CD4-positive, alpha-beta T cell (primary cell): Measurements from ENCODE around the gene ZNF185. TPM values are rescaled to one million over a fixed set of nuclear protein-coding genes. Genes with fewer than 3 reads are reported as not detected.

Source experiments
- ATAC-seq: fragments of 200-7000 bp; cut with Tn5 transposase; one replicate; pipeline ENCODE4 v1.10.0; 2022; ENCODE audit warnings: mild to moderate bottlenecking; ENCODE audit not compliant: poor library complexity
- CTCF ChIA-PET: fragments of 350-600 bp; sonication (Branson Sonifier 250); formaldehyde crosslinking; loops from one replicate; lab custom pipeline; 2021; ENCODE audit warnings: antibody characterized with exemption, inconsistent platforms; lab: Charles Lee
- POLR2A ChIA-PET: fragments of 350-600 bp; sonication (Branson Sonifier 250); formaldehyde crosslinking; loops from one replicate; lab custom pipeline; 2021; ENCODE audit warnings: antibody characterized with exemption, inconsistent platforms; lab: Charles Lee
- DNase-seq, 14 experiments: peaks; one replicate each; pipeline ENCODE4 v3.0.0-alpha.2; 2013 to 2020; ENCODE audit warnings: mixed read lengths in 2 of 14
- H3K27ac ChIP-seq, 2 donors: one replicate each; pipeline versions ENCODE4 v1.5.1 to v1.7.0; 2013; ENCODE audit warnings: low read length in 2 of 2, low read depth in 1 of 2, mild to moderate bottlenecking in 1 of 2
- H3K27me3 ChIP-seq, 2 experiments: 1 replicate in 1 of 2; 2 replicates in 1 of 2; pipeline versions ENCODE4 v1.6.1 to v1.7.0; 2013; ENCODE audit warnings: low read length in 2 of 2, control low read depth in 1 of 2, mild to moderate bottlenecking in 1 of 2, moderate library complexity in 1 of 2; ENCODE audit not compliant: insufficient read depth in 2 of 2, control insufficient read depth in 1 of 2
- H3K36me3 ChIP-seq: one replicate; pipeline ENCODE4 v1.6.1; 2013; ENCODE audit warnings: low read length, control low read depth; ENCODE audit not compliant: insufficient read depth
- H3K4me1 ChIP-seq: one replicate; pipeline ENCODE4 v1.6.1; 2013; ENCODE audit warnings: low read length, control low read depth; ENCODE audit not compliant: insufficient read depth
- H3K4me3 ChIP-seq: one replicate; pipeline ENCODE4 v1.5.1; 2013; ENCODE audit warnings: mild to moderate bottlenecking, low read length, moderate library complexity
- H3K9me3 ChIP-seq, 2 experiments: 1 replicate in 1 of 2; 2 replicates in 1 of 2; pipeline versions ENCODE4 v1.6.1 to v1.7.0; 2013; ENCODE audit warnings: low read length in 2 of 2, mild to moderate bottlenecking in 2 of 2, control low read depth in 1 of 2, moderate library complexity in 1 of 2; ENCODE audit not compliant: control insufficient read depth in 1 of 2, insufficient read depth in 1 of 2
- H3K27ac Mint-ChIP-seq: one replicate; pipeline ENCODE4 v1.8.0; 2020; ENCODE audit warnings: mixed read lengths
- H3K27me3 Mint-ChIP-seq: one replicate; pipeline ENCODE4 v1.8.0; 2021; ENCODE audit warnings: mixed read lengths
- H3K36me3 Mint-ChIP-seq: one replicate; pipeline ENCODE4 v1.8.0; 2021; ENCODE audit warnings: low read depth, mixed read lengths
- H3K4me1 Mint-ChIP-seq: one replicate; pipeline ENCODE4 v1.8.0; 2021; ENCODE audit warnings: low read depth, mixed read lengths
- H3K4me3 Mint-ChIP-seq: one replicate; pipeline ENCODE4 v1.8.0; 2020; ENCODE audit warnings: mild to moderate bottlenecking, mixed read lengths
- H3K9me3 Mint-ChIP-seq: one replicate; pipeline ENCODE4 v1.8.0; 2020; ENCODE audit warnings: mixed read lengths
- CTCF ChIP-seq: fragments of 200-600 bp; IDR thresholded peaks from one replicate; pipeline ENCODE4 v1.8.0; 2022; ENCODE audit warnings: antibody characterized with exemption, mild to moderate bottlenecking
- intact Hi-C, 2 experiments: fragments of 100-400 bp; cut with DNase I in 1 of 2; cut with micrococcal nuclease in 1 of 2; formaldehyde crosslinking; loops; one replicate each; pipeline versions ENCODE4 v1.15.1 to v1.9.0; 2023 to 2025; cut with DNase I, micrococcal nuclease
- total RNA-seq, 174 experiments: library from RNA in 2 of 174; stranded (reverse) in 2 of 174; gene quantifications; one replicate each; pipeline ENCODE4 v1.2.3 and lab custom pipeline; 2021 to 2026

ZNF185 gene
- total RNA-seq, 2 experiments from 2014 or later = 1.4 to 1.5 TPM

DNA sequence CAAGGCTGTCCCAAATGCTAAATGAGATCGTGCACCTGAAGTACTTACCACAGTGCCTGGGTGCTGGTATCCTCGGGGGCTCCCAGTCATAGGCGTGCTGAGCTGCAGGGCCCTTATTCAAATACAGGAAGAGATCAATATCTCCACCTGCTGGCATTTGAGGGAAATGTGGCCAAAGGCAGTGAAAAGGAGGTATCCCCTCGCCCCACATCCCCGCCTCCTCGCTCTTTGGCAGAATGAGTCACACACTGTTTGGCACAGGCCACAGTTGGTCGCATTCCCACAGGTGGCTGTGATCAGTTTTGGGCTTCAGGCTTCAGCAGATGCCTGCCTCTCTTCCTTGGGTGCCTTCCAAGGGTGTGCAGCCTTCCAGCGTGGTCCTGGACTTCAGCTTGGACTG lies 28.4 kb downstream of the ZNF185 start:
- Histone ChIP-seq H3K4me3 (no peak overlapping the region), H3K36me3 (no peaks in the 10 kb centered on the region), H3K27me3 (no peaks in the 10 kb centered on the region), H3K9me3 (no peaks in the 10 kb centered on the region), H3K27ac (no peak overlapping the region), H3K4me1 (peaks cover 7% of the 10 kb centered on the region)
- Mint-ChIP-seq H3K27ac (no peak overlapping the region), H3K4me1 (peaks cover 6% of the 10 kb centered on the region), H3K4me3 (no peak overlapping the region), H3K27me3 (no peaks in the 10 kb centered on the region), H3K9me3 (no peaks in the 10 kb centered on the region), H3K36me3 (no peaks in the 10 kb centered on the region)
- ATAC-seq = peak; percentile 73
- ChIA-PET CTCF (interaction anchor here (0.9 kb wide), 1 partner anchor 15 kb away, joined by 4 read pairs; no protein-coding TSS in a partner anchor), POLR2A (no interaction called here)
- intact Hi-C loops = loop anchor here in 1 of 2 experiments (5.0 kb wide), 1 partner anchor 1774 kb away; no protein-coding TSS in a partner anchor
- DNase-seq = peak; percentile 8 to 67 (median 32)
- TF ChIP-seq CTCF = no peak

DNA sequence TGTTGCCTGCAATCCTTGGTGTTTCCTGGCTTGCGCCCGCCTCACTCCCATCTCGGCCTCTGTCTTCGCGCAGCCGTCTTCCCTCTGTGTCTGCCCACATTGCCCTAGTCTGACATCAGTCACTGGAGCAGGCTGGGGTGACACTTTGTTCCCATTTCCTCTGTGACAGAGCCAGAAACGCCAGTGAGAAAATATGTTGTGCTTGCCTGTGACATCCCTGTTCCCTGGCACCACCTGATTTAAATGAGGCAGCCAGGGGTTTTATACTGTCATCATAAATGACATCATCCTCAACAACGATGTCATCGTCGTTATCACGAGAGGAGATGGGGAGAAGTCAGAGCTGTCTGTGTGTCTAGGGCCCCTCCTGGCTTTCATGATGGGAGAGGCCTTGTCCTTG lies 29.1 kb downstream of the ZNF185 start:
- DNase-seq (no peak), ATAC-seq (no peak)
- Mint-ChIP-seq H3K9me3 (no peaks in the 10 kb centered on the region), H3K36me3 (no peaks in the 10 kb centered on the region), H3K4me1 (peaks cover 6% of the 10 kb centered on the region), H3K27ac (no peak overlapping the region), H3K27me3 (no peaks in the 10 kb centered on the region), H3K4me3 (no peak overlapping the region)
- TF ChIP-seq CTCF = no peak
- H3K9me3 ChIP-seq = no peaks in the 10 kb centered on the region
- intact Hi-C loops = loop anchor here in 1 of 2 experiments (5.0 kb wide), 1 partner anchor 1775 kb away; no protein-coding TSS in a partner anchor
- H3K27ac ChIP-seq = no peak overlapping the region
- H3K27me3 ChIP-seq = no peaks in the 10 kb centered on the region
- peaks cover 7% of the 10 kb centered on the region for H3K4me1 ChIP-seq
- ChIA-PET CTCF (no interaction called here), POLR2A (no interaction called here)
- no peaks in the 10 kb centered on the region for H3K36me3 ChIP-seq
- H3K4me3 ChIP-seq = no peak overlapping the region

DNA sequence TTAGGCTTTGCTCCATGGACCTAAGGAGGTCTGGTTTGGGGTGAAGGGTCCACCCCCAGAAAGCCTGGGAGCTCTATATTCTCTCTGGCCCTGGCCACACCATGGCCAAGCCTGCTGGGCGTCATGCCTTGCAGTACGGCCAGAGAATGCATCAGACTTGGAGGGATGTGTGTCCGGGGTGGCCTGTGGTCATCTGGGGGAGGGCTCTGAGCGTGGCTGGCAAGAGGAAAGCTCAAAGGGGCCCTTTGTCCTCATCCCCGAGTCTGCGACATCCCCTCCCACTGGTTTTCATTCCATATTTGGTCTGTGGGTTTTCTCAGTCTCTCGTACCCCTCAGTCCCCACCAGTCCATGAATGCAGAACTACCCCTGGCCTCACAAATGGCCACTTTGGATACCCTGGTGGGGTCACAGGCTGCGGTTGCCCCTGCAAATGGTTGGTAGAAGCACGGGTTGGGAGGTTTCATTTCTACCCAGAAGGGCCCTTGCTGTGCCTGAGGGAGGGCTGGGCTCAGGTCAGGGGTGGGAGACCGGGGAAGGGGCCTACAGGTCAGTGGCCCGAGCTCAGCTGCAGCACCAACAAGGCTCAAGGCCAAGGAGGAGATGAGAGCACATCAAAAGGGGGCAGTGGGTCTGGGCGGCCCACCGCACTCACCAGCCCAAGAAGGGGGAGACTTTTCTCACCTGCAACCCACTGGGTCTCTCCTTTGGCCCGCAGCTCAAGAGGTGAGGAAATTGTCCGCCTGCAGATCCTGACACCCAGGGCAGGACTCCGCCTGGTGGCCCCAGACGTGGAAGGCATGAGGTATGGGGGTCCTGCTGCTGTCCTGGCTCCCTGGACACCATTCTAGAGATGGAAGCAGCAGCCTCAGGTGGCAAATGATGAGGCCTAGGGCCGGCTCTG lies 30.2 kb downstream of the ZNF185 start:
- intact Hi-C loops = loop anchor here in 1 of 2 experiments (5.0 kb wide), 1 partner anchor 1776 kb away; no protein-coding TSS in a partner anchor
- Mint-ChIP-seq H3K36me3 (no peaks in the 10 kb centered on the region), H3K27me3 (no peaks in the 10 kb centered on the region), H3K4me3 (no peak overlapping the region), H3K27ac (no peak overlapping the region), H3K4me1 (peaks cover 6% of the 10 kb centered on the region), H3K9me3 (no peaks in the 10 kb centered on the region)
- DNase-seq (no peak), ATAC-seq (no peak)
- Histone ChIP-seq H3K9me3 (no peaks in the 10 kb centered on the region), H3K4me1 (peaks cover 7% of the 10 kb centered on the region), H3K4me3 (no peak overlapping the region), H3K27ac (no peak overlapping the region), H3K27me3 (no peaks in the 10 kb centered on the region), H3K36me3 (no peaks in the 10 kb centered on the region)
- no peak for TF ChIP-seq CTCF
- ChIA-PET CTCF (no interaction called here), POLR2A (no interaction called here)
